MCF 10A (cell line): ENCODE results near the gene CEP295NL. TPM values are rescaled to one million over a fixed set of nuclear protein-coding genes. Genes with fewer than 3 reads are reported as not detected.

Source experiments
- BruUV-seq: library from RNA; stranded (reverse); fragments of 400-500 nt; replicated peaks from 2 replicates; lab custom pipeline; 2021; lab: Mats Ljungman, UMichigan
- CTCF ChIA-PET: fragments of 300-600 bp; sonication (Branson Sonifier 250); formaldehyde crosslinking; extraction: SDS; loops from one replicate; lab custom pipeline; 2021; ENCODE audit warnings: antibody characterized with exemption, inconsistent platforms; lab: Yijun Ruan, JAX
- POLR2A ChIA-PET: fragments of 300-600, 350-650 bp; sonication (Branson Sonifier 250); formaldehyde crosslinking; extraction: SDS; loops from one replicate; lab custom pipeline; 2020; ENCODE audit warnings: antibody characterized with exemption, inconsistent platforms; lab: Yijun Ruan, JAX
- DNase-seq: peaks from one replicate; pipeline ENCODE4 v3.0.0-alpha.2; 2018; ENCODE audit not compliant: unreplicated experiment
- H3K27ac Mint-ChIP-seq: one replicate; pipeline ENCODE4 v1.8.0; 2022; ENCODE audit warnings: mild to moderate bottlenecking, low read depth, mixed read lengths; ENCODE audit not compliant: unreplicated experiment
- H3K27me3 Mint-ChIP-seq: one replicate; pipeline ENCODE4 v1.8.0; 2022; ENCODE audit warnings: mixed read lengths; ENCODE audit not compliant: insufficient read depth, unreplicated experiment
- H3K36me3 Mint-ChIP-seq: one replicate; pipeline ENCODE4 v1.8.0; 2022; ENCODE audit warnings: mild to moderate bottlenecking, moderate library complexity, mixed read lengths; ENCODE audit not compliant: insufficient read depth, unreplicated experiment
- H3K4me1 Mint-ChIP-seq: one replicate; pipeline ENCODE4 v1.8.0; 2022; ENCODE audit warnings: mixed read lengths; ENCODE audit not compliant: insufficient read depth, unreplicated experiment
- H3K4me3 Mint-ChIP-seq: one replicate; pipeline ENCODE4 v1.8.0; 2022; ENCODE audit warnings: mild to moderate bottlenecking, moderate library complexity, mixed read lengths; ENCODE audit not compliant: unreplicated experiment
- H3K9me3 Mint-ChIP-seq: one replicate; pipeline ENCODE4 v1.8.0; 2022; ENCODE audit warnings: mixed read lengths; ENCODE audit not compliant: unreplicated experiment
- CTCF ChIP-seq: fragments of 200-600 bp; IDR thresholded peaks from one replicate; pipeline ENCODE4 v1.8.0; 2022; ENCODE audit warnings: antibody characterized with exemption, mild to moderate bottlenecking; ENCODE audit not compliant: unreplicated experiment
- intact Hi-C: fragments of 100-400 bp; cut with micrococcal nuclease; formaldehyde crosslinking; loops from 2 replicates; pipeline ENCODE4 v1.14.1; 2022
- total RNA-seq: library from RNA; stranded (reverse); gene quantifications from 2 replicates; pipeline ENCODE4 v1.2.3, GENCODE V29; 2022

Gene CEP295NL
- total RNA-seq, 1 experiment from 2014 or later, result 0.68 TPM

- Mint-ChIP-seq H3K27ac (peak within 1 kb of the TSS; percentile 90), H3K4me1 (peaks cover 28% of the 10 kb centered on the region), H3K36me3 (peaks cover 28% of the 10 kb centered on the region), H3K9me3 (no peaks in the 10 kb centered on the region), H3K4me3 (peak within 1 kb of the TSS; percentile 93), H3K27me3 (no peaks in the 10 kb centered on the region)
- POLR2A ChIA-PET, result interaction anchor here (0.7 to 1.8 kb wide), 23 partner anchors 10 to 463 kb away, joined by 3 to 15 read pairs (median 4); partner anchors contain the start of genes CYTH1 and PGS1
- intact Hi-C loops, result loop anchor here (2.0 kb wide), 1 partner anchor 22 kb away; no protein-coding TSS in a partner anchor
- peak; percentile 5 for TF ChIP-seq CTCF
- no TSS peak for BruUV-seq
- CTCF ChIA-PET, result interaction anchor here (0.6 to 1.2 kb wide), 4 partner anchors 22 to 138 kb away, joined by 3 to 4 read pairs (median 3); no protein-coding TSS in a partner anchor
- peak; percentile 99 for DNase-seq
These were observed 62.0 kb downstream of the CEP295NL start, which contains the start of gene USP36 for GRCh38 chr17:78840780-78841611. Gene USP36 (minus strand): TSS chr17:78840814. CDS start chr17:78836363, 4,451 bp downstream.

Other genes with a start within 250 kb of the CEP295NL start
- gene CYTH1, start 120.9 kb downstream of the CEP295NL start, total RNA-seq, result 32.8 and 38.5 TPM in 2 replicates
- gene USP36, start 62.4 kb downstream of the CEP295NL start, total RNA-seq, result 118 and 119 TPM in 2 replicates
- 24.8 and 35.1 TPM in 2 replicates for gene TIMP2, start 22.2 kb upstream of the CEP295NL start, total RNA-seq
- gene LGALS3BP, start 76.7 kb upstream of the CEP295NL start, total RNA-seq, result 56.7 and 58.0 TPM in 2 replicates
- 62.5 and 65.1 TPM in 2 replicates for gene CANT1, start 106.6 kb upstream of the CEP295NL start, total RNA-seq
- gene C1QTNF1, start 121.0 kb upstream of the CEP295NL start, total RNA-seq, result 3.0 and 3.3 TPM in 2 replicates
- 34.5 and 40.3 TPM in 2 replicates for gene ENGASE, start 171.6 kb upstream of the CEP295NL start, total RNA-seq